HG02840 (cell line): ENCODE data around the gene NCAPH2.
"Not testable (repeated sequence)": the region's sequence is repeated elsewhere in the genome, so short reads cannot be mapped to it uniquely, and the experiment has no call there.

Experiments
- ATAC-seq: cut with Tn5 transposase; IDR thresholded peaks from one replicate; pipeline ENCODE4 v1.9.1; 2021; ENCODE audit warnings: mild to moderate bottlenecking, moderate library complexity, moderate number of reproducible peaks; ENCODE audit not compliant: unreplicated experiment, low FRiP score

Gene NCAPH2

DNA sequence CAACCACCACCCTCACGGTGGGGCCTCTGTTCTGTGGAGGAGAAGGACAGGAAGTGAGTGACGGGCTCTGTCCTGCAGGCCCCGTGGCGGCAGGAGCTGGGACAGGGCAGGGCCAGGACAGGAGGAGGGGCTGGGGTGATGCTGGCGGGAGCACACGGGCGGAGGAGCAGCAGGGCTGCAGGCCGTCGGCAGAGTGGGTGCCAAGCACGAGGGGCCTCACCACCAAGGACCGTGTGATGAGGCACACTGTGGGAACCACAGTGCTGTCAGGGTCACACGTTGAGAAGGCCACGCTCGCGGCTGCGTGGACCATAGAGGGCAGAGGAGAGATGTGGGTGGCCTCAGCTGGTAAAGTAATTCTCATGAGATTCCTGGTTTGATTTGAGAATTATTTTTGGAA lies 8.9 kb downstream of the NCAPH2 start:
- ATAC-seq, result no peak

DNA sequence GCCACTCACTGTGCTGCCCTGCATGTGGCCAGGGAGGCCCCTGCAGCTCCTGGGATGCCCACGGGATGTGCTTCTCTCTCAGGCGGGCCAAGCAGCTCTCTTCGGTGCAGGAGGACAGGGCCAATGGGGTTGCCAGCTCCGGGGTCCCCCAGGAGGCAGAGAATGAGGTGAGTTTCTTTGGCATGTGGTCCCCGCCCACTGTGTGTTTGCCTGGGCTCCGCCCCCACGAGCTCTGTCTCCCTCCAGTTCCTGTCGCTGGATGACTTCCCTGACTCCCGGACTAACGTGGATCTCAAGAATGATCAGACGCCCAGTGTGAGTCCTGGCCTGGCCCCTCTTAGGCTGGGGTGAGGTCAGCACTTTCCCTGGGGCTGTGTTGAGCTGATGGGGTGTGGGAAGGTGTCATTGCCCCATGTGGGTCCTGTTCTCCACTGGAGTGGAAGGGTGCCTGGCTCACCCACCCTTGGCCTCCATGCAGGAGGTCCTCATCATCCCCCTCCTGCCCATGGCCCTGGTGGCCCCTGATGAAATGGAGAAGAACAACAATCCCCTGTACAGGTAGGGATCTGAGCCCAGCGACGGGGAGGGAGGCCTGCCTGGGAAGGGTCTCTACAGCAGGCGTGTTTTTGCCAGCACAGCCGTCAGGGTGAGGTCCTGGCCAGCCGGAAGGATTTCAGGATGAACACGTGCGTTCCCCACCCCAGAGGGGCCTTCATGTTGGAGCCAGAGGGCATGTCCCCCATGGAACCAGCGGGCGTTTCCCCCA lies 9.7 kb downstream of the NCAPH2 start:
- no peak for ATAC-seq

DNA sequence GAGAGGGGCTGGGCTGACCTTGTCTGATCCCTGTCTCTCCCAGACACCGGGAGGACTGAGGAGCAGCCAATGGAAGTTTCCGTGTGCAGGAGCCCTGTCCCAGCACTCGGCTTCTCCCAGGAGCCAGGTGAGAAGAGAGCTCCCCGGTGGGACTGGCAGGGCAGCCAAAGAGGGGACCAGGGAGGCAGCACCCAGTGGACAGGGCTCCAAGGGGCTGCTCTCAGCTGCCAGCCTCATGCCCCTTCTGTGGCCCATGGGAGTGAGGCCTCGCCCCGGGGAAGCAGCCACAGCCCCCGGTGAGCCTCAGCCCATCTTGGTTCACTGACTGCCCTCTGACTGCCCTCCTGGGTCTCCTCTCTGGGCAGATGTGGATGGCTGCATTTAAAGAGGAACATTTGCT lies 10.6 kb downstream of the NCAPH2 start:
- no peak for ATAC-seq

DNA sequence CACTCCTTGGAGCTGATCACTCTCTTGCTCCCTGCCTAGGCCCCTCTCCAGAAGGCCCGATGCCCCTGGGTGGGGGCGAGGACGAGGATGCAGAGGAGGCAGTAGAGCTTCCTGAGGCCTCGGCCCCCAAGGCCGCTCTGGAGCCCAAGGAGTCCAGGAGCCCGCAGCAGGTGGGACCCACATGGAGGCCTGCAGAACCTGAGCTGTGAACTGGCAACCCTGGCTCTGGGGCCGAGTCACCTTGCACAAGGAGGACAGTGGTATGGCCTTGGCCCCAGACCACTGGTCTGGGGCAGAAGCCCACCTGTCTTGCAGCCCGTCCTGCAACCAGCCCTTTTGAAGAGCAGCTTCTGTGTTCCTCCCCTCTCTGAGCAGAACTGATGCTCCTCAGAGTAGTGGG lies 11.1 kb downstream of the NCAPH2 start:
- no peak for ATAC-seq

DNA sequence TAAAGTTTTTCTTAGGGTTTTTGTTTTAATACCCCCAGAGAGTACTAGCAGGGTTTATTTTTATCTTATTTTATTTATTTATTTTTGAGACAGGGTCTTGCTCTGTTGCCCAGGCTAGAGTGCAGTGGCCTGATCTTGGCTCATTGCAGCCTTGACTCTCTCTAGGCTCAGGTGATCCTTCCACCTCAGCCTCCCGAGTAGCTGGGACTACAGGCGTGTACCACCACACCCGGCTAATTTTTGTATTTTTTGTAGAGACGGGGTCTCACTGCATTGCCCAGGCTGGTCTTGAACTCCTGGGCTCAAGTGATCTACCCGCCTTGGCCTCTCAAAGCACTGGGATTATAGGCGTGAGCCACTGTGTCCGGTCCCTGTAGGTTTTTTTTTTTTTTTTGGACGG lies 12.2 kb downstream of the NCAPH2 start:
- ATAC-seq, result not testable (repeated sequence)

DNA sequence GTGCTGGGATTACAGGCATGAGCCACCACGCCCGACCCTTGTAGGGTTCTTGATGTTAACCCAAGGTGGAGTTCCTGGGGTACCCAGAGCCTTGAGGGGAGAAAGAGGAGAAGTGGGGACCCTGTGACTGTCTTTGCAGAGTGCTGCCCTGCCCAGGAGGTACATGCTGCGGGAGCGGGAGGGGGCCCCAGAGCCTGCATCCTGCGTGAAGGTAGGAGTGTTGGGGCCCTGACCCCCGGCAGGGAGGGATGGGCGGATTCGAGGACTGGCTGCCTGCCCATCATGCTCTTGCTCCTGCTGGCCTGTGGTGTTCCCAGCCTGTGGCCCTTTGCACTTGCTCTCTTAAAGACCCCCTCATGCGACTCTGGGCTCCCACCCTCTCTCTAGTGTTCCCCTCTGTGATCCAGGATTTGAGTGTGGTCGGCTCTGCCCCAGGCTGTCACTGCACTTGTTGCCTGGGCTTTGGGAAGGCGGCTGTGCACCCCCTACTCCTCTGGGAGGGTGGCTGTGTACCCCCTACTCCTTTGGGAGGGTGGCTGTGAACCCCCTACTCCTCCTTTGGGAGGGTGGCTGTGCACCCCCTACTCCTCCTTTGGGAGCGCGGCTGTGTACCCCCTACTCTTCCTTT lies 12.9 kb downstream of the NCAPH2 start:
- no peak for ATAC-seq

DNA sequence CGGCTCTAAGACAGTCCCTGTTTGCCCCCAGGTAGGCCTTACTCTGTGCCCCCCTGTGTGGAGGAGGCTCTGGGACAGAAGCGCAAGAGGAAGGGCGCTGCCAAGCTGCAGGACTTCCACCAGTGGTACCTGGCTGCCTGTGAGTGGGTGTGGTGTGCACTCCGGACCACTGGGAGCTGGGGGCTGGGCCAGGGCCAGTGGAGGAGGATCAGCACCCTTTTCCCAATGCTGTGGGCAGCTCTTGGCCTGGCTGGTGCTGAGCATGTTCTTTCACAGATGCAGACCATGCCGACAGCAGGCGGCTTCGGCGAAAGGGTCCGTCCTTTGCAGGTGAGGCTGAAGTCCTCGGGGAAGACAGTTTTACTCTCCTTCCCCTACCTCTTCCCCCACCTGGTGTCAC lies 13.7 kb downstream of the NCAPH2 start:
- ATAC-seq, result no peak

DNA sequence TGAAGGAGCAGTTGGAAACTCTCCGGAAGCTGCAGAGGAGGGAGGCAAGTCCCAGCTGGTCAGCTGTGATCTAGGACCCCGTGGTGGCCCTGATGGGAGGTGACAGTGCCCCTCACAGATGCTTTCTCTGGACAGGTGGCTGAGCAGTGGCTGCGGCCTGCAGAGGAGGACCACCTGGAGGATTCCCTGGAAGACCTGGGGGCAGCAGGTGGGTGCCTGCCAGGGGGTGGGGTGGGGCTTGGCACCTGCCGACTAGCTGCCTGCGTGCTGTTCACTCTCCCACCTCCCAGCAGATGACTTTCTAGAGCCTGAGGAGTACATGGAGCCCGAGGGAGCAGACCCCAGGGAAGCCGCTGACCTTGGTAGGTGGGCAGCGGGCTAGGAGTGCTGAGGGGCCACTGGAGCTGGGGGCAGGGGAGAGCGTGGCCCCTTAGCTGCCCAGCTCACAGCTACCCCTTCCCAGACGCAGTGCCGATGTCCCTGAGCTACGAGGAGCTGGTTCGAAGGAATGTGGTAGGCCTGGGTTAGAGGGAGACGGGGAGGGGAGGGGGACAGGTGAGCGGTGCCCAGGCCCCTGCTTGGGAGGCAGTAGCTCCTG lies 14.3 kb downstream of the NCAPH2 start:
- no peak for ATAC-seq

DNA sequence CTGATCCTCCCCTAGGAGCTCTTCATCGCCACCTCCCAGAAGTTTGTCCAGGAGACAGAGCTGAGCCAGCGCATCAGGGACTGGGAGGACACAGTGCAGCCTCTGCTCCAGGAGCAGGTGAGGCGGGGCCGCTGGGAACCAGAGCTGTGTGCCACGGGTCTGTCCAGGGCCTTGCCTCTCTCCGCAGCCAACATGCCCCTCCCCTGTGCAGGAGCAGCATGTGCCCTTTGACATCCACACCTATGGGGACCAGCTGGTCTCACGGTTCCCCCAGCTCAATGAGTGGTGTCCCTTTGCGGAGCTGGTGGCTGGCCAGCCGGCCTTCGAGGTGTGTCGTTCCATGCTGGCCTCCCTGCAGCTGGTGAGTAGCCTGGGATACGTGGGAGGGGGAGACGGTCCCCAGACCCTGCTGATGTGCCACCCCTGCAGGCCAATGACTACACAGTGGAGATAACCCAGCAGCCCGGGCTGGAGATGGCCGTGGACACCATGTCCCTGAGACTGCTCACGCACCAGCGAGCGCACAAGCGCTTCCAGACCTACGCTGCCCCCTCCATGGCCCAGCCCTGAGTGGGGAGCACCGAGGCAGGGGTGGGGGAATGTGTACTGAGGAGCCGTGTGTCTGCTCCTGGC lies 14.9 kb downstream of the NCAPH2 start:
- ATAC-seq, result no peak

DNA sequence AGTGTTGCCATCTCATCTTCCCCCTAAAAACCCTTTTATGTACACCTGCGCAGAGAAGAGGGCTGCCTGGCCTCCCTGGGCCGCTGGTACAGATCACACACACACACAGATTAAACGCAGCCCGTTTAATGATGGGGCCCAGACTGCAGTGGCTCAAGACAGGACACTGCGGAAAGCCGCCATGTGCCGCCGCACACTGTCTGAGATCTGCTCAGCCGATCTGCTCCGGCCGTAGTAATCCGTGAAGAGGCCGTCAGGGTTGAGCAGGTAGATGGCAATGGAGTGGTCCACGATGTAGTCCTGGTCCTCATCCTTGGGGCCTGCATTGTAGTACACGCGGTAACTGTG lies 15.4 kb downstream of the NCAPH2 start:
- no peak for ATAC-seq

DNA sequence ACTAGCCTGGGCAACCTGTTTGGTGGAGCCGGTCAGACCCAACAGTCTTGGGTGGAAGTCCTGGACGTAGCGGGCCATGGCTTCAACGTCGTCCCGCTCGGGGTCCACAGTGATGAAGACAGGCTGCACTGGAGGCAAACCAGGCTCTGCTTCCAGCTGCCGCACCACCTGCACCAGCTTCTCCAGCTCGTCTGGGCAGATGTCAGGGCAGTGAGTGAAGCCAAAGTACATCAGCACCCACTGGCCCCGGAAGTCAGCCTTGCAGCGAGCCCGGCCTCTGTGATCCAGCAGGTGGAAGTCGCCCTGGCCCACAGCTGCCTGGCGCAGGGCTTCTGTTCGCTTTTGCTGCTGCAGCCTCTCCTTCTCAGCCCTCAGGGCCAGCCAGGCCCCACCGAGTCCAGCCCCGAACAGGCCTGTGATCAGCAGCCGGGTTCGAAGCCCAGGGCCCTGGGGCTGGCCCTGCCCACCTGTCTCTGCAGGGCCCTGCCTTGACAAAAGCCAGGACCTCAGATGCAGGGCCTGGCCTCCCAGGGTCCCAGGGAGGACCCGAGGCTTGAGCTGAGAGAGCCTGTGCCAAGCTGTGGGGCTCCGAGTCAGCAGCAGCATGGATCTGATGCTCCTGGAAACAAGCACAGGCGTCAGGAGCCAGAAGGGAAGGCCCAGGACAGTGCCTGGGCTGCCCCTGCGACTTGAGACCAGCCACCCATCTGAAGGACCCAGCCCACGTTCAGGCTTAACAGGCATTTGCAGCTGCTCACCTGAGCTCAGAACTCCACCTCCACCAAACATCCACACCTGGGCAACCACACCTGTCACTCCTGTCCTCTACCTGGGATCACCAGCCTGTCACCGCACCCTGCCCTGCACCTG lies 16.0 kb downstream of the NCAPH2 start:
- no peak for ATAC-seq

DNA sequence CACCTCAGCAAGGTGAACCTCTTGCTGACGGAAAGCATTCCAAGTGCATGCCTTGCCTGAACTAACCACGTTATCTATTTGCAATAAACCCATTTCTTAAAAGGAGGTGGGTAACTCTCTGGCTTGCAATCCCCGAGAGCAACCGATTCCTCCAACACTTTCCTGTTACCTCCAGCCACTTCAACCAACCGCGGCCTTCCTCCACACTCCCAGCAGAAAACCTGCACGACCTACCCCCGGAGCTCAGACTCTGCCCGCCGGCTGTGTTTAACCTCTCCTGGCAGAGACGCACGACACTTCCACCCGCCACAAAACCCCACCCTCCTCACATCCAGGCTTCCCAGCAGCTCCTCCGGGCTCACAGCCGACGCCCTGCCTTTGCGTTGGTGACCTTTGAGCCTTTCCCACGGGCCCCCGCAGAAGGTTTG lies 16.7 kb downstream of the NCAPH2 start:
- no peak for ATAC-seq

DNA sequence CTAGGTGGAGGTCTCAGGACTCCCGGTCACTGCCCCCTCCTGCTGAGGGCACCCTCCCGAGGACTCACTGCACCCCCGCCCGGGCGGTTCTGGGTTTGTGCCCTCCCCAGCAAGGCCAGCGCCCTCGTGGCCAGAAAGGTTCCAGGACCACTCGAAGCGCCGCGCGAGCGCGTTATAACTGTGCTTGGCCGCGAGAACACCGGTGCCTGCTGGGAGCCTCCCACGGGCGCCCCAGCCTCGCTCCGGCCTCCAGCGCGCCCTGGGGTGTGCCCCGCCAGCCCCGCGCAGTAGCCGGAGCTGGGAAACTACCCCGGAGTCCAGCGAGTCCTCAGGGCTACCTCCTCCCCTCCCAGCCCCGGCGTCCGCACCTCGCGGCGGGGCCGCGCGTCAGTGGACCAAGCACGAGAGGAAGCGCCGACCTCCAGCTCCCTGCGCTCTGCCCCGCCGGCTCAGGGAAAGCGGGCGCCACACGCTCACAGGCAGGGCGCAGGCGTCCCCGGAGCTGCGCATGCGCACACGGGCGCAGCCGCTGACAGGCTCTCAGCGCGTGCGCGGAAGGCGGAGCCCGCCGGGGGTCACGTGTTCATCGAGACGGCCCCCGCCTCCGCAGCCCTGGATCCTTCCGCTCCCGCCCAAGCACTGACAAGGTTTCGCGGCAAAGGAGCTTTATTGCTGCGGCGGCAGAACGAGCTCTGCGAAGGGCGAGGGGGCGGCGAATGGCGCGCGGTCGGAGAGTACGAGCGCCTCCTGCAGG lies 17.3 kb downstream of the NCAPH2 start, which contains the start of gene SCO2:
TSS of gene SCO2 (minus strand) at position 495 of the 754 bp plus-strand sequence. CDS start 1,187 bp downstream, outside the sequence.
- ATAC-seq, result peak; percentile 45

DNA sequence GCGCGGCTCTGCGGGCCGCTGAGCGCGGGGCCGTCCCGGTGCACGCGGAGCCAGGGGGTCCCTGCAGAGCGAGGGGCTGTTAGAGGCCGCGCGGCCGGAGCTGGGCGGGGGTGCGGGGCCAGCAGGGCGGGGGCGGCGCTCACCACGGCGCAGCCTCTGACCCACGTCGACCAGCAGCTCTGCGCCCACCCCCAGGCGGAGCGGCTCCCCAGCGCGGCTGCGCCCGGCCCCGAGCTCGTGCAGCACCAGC lies 17.8 kb downstream of the NCAPH2 start:
- peak; percentile 16 for ATAC-seq

DNA sequence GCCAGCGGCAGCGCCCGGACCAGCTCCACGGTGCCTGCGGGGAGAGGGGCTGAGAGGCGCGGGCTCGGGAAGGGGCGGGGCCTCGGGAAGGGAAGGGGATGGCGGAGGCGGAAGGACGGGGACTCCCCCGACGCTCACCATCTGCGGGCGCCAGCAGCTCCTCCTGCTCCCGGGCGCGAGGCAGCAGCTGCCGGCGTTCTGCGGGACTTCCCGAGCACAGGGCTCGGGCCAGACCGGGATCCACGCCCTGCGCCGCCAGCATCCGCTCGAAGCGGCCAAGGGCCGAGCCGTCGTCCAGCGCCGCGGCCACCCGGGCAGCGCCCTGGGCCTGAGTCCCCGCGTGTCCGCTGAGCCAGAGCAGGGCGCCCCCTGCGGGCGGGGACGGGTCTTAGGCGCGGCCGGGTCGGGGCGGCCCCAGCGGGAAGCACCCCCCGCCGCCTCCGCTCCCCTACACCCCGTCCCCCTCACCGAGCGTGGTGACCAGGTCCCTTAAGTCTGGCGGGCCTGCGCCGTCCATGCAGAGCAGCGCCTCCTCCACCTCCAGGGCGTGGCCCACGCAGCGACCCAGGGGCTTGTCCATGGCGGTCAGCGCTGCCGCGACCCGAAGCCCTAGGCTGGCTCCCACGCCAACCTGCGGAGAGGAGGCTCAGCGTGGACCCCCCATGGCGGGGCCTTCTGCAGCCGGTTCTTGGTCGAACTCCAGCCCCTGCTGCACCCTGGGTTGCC lies 18.2 kb downstream of the NCAPH2 start:
- peak; percentile 14 for ATAC-seq

DNA sequence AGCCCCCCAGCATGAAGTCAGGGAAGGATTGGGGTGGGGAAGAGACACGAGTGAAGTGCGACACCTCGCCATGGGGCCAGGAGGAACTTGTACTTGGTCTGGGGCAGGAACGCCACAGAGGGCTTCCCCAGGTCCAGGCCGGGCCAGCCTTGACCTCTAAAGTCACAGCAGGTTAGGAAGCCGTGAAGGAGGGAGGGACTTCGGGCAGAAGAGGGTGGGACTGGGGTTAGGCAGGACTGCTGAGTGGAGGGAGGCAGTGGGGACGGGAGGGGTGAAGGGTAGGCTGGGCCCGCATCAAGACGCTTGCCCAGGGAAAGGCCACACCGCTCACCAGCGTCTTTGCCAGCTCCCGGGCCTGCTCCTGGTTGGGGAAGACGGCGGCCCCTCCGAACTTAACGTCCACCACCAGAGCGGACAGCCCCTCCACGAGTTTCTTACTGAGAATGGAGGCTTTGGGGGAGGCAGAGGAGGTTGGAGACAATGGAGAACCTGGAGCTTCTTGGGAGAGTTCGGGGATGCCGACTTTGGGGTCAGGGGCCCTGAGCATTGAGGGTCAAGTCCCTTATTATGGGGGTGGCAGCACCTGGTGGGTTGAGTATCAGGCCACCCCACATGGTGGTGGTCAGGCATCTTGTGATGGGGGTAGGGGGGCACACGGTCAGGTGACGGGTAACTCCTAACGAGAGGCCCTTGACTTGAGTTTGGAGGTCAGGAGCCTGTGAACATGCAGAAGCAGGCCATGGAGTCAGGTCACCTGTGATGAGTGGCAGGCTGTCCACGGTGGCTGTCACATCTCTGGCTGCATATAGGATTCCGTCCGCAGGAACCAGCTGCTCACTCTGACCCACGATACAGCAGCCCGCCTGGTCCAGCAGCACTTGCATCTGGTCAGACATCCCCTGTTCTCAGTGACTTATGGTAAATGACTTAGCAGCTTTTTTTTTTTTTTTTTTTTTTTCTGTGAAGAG lies 19.1 kb downstream of the NCAPH2 start:
- no peak for ATAC-seq

DNA sequence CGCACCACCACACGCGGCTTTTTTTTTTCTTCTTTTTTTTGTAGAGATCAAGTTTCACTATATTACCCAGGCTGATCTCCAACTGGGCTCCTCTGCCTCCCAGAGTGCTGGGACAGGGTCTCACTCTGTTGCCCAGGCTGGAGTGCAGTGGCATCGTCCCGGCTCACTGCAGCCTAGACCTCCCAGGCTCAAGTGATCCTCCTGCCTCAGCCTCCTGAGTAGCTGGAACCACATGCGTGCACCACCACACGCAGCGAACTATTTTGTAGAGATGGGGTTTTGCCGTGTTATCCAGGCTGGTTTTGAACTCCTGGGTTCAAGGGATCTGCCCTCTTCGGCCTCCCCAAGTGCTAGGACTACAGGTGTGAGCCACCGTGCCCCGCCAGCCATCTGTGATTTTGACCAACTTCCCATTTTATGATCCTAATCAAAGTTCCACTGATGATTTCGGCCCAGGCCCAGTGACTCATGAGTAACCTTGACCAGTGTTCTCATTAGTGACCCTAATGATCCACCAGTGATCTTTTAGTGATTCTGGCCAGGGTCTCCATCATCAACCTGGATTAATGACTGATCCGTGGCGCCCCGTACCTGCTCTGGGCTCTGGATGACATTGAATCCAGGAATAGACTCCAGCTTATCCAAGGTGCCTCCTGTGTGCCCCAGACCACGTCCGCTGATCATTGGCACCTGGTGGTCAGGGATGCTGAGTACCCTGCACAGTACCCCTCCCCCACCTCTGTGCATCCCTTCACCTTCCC lies 20.1 kb downstream of the NCAPH2 start:
- ATAC-seq, result no peak
